HG03432 (cell line): Measurements from ENCODE around the gene BRD3OS.

Source experiments
- ATAC-seq: cut with Tn5 transposase; IDR thresholded peaks from one replicate; pipeline ENCODE4 v1.9.1; 2021; ENCODE audit warnings: mild to moderate bottlenecking, moderate library complexity; ENCODE audit not compliant: unreplicated experiment

The BRD3OS gene

GRCh38 chr9:134024828-134025605 is at the start of gene BRD3OS:
TSS of gene BRD3OS (plus strand) at chr9:134025481. CDS start at chr9:134026748, 1,267 bp downstream.
- peak; percentile 88 for ATAC-seq

- ATAC-seq = no peak
Measured at GRCh38 chr9:133975511-133975910, 49.8 kb upstream of the BRD3OS start.

- ATAC-seq = no peak
Measured at GRCh38 chr9:133976191-133976861, 49.0 kb upstream of the BRD3OS start.

GRCh38 chr9:133976887-133977286 is 48.4 kb upstream of the BRD3OS start:
- no peak for ATAC-seq

- no peak for ATAC-seq
Measured at GRCh38 chr9:133977421-133978201, 47.7 kb upstream of the BRD3OS start.

GRCh38 chr9:133978226-133978898 is 46.9 kb upstream of the BRD3OS start:
- no peak for ATAC-seq

- ATAC-seq = no peak
Measured at GRCh38 chr9:133978899-133979272, 46.4 kb upstream of the BRD3OS start.

GRCh38 chr9:133979273-133979920 is 45.9 kb upstream of the BRD3OS start:
- peak; percentile 55 for ATAC-seq

GRCh38 chr9:133979921-133980863 is 45.1 kb upstream of the BRD3OS start:
- ATAC-seq = peak; percentile 22

- ATAC-seq = no peak
Measured at GRCh38 chr9:133980864-133981588, 44.3 kb upstream of the BRD3OS start.

GRCh38 chr9:133981589-133981957 is 43.7 kb upstream of the BRD3OS start:
- no peak for ATAC-seq

GRCh38 chr9:133981958-133982681 is 43.2 kb upstream of the BRD3OS start:
- ATAC-seq = no peak

- ATAC-seq = no peak
Measured at GRCh38 chr9:133982971-133983720, 42.1 kb upstream of the BRD3OS start.

GRCh38 chr9:133986061-133986460 is 39.2 kb upstream of the BRD3OS start:
- ATAC-seq = no peak

GRCh38 chr9:133986774-133987445 is 38.4 kb upstream of the BRD3OS start:
- no peak for ATAC-seq

GRCh38 chr9:133987446-133987788 is 37.9 kb upstream of the BRD3OS start:
- no peak for ATAC-seq
